K562 (cell line): ENCODE results near the gene GABPB2. TPM values are rescaled to one million over a fixed set of nuclear protein-coding genes. Genes with fewer than 3 reads are reported as not detected.

Experiments used
- ATAC-seq: fragments of 200-7000 bp; cut with Tn5 transposase; 3 replicates; pipeline ENCODE4 v1.9.1; 2020; ENCODE audit warnings: moderate library complexity
- BruUV-seq: library from RNA; stranded (reverse); fragments of 400-500 nt; replicated peaks from 2 replicates; lab custom pipeline; 2021; lab: Mats Ljungman, UMichigan
- CTCF ChIA-PET: fragments of 300-600 bp; formaldehyde crosslinking; extraction: SDS; loops from one replicate; lab custom pipeline; 2021; ENCODE audit warnings: low intra/inter-chr PET ratio; lab: Yijun Ruan, JAX
- POLR2A ChIA-PET: fragments of 300-600, 350-650 bp; sonication (Branson Sonifier 250); formaldehyde crosslinking; extraction: SDS; loops from one replicate; lab custom pipeline; 2021; ENCODE audit warnings: antibody characterized with exemption, inconsistent platforms; lab: Yijun Ruan, JAX
- DNase-seq, 4 experiments: peaks; one replicate each; pipeline versions ENCODE4 v3.0.0 to v3.0.0-alpha.2; 2011 to 2018; ENCODE audit warnings: low spot score in 3 of 4, mixed read lengths in 3 of 4; ENCODE audit errors: extremely low read depth in 1 of 4
- FAIRE-seq: peaks from 2 replicates; lab custom pipeline; 2011; peaks lifted over from hg19 to GRCh38; lab: Jason Lieb, UNC
- H2AFZ ChIP-seq: 2 replicates; pipeline ENCODE4 v1.6.0; 2011; ENCODE audit warnings: low read depth, low read length, control low read depth, inconsistent platforms
- H3K27ac ChIP-seq: fragments of 200-600 bp; 3 replicates; pipeline ENCODE4 v1.8.0; 2011; ENCODE audit warnings: low read depth, mild to moderate bottlenecking, control low read depth, inconsistent platforms, low read length, moderate library complexity, mixed read lengths; ENCODE audit errors: extremely low read depth
- H3K27me3 ChIP-seq, 2 experiments: fragments of 300-600 bp in 1 of 2; 2 replicates in 1 of 2; 3 replicates in 1 of 2; pipeline versions ENCODE4 v1.6.0 to v1.8.0; 2011; ENCODE audit warnings: inconsistent platforms in 2 of 2, low read length in 2 of 2, mild to moderate bottlenecking in 1 of 2, mixed read lengths in 1 of 2, moderate library complexity in 1 of 2; ENCODE audit not compliant: control insufficient read depth in 2 of 2, insufficient read depth in 2 of 2
- H3K36me3 ChIP-seq: fragments of 300-600 bp; 3 replicates; pipeline ENCODE4 v1.8.0; 2011; ENCODE audit warnings: mild to moderate bottlenecking, low read length, inconsistent platforms; ENCODE audit not compliant: control insufficient read depth, insufficient read depth
- H3K4me1 ChIP-seq, 2 experiments: fragments of 200-600 bp in 1 of 2; replicated peaks in 1 of 2; 2 replicates in 1 of 2; 3 replicates in 1 of 2; pipeline versions ENCODE4 v1.5.1 to v1.8.0; 2011; ENCODE audit warnings: inconsistent platforms in 2 of 2, low read length in 2 of 2, mild to moderate bottlenecking in 1 of 2, mixed read lengths in 1 of 2, moderate library complexity in 1 of 2; ENCODE audit not compliant: control insufficient read depth in 2 of 2, insufficient read depth in 2 of 2
- H3K4me2 ChIP-seq: 2 replicates; pipeline ENCODE4 v1.6.1; 2011; ENCODE audit warnings: low read length, control low read depth, inconsistent platforms, mixed read lengths; ENCODE audit not compliant: insufficient read depth
- H3K4me3 ChIP-seq: fragments of 200-600 bp; sonication (generic), shearing (Covaris generic); 2 replicates; pipeline ENCODE4 v1.5.1; 2016; ENCODE audit warnings: control low read depth, inconsistent platforms
- H3K79me2 ChIP-seq: fragments of 200-600 bp; 3 replicates; pipeline ENCODE4 v1.8.0; 2011; ENCODE audit warnings: low read length, inconsistent platforms; ENCODE audit not compliant: control insufficient read depth, insufficient read depth
- H3K9ac ChIP-seq, 2 experiments: 2 replicates each; pipeline versions ENCODE4 v1.6.0 to v1.6.1; 2011; ENCODE audit warnings: low read depth in 2 of 2, low read length in 2 of 2, control low read depth in 1 of 2, inconsistent platforms in 1 of 2, mild to moderate bottlenecking in 1 of 2, mixed read lengths in 1 of 2; ENCODE audit not compliant: insufficient read depth in 1 of 2
- H3K9me1 ChIP-seq: one replicate; pipeline ENCODE4 v1.6.0; 2011; ENCODE audit warnings: inconsistent platforms, mild to moderate bottlenecking, low read length, moderate library complexity; ENCODE audit not compliant: control insufficient read depth, insufficient read depth
- H3K9me3 ChIP-seq: replicated peaks from 2 replicates; pipeline ENCODE4 v1.5.1; 2011; ENCODE audit warnings: low read depth, low read length, inconsistent platforms; ENCODE audit not compliant: control insufficient read depth, insufficient read depth
- H4K20me1 ChIP-seq: replicated peaks from 2 replicates; pipeline ENCODE4 v1.6.1; 2011; ENCODE audit warnings: low read length, inconsistent platforms, mixed read lengths; ENCODE audit not compliant: control insufficient read depth, insufficient read depth
- BRF1 ChIP-seq: IDR thresholded peaks from 3 replicates; pipeline ENCODE4 v1.6.1; 2011; ENCODE audit warnings: borderline replicate concordance, mild to moderate bottlenecking; ENCODE audit not compliant: insufficient read length; ENCODE audit errors: extremely low read depth
- ELF1 ChIP-seq: fragments of 200-800 bp; sonication (Bioruptor generic); IDR thresholded peaks from 2 replicates; pipeline ENCODE4 v1.6.1; 2016; ENCODE audit warnings: missing genetic modification characterization, missing compliant biosample characterization
- GATAD2A ChIP-seq: fragments of 450-650 bp; IDR thresholded peaks from 2 replicates; pipeline ENCODE4 v1.6.1; 2017
- GTF2A2 ChIP-seq: IDR thresholded peaks from 2 replicates; pipeline ENCODE4 v1.6.1; 2016; ENCODE audit warnings: mild to moderate bottlenecking, missing genetic modification characterization, missing compliant biosample characterization
- KDM1A ChIP-seq, 2 experiments: fragments of 450-650 bp; IDR thresholded peaks; 2 replicates each; pipeline ENCODE4 v1.6.1; 2016; ENCODE audit warnings: mild to moderate bottlenecking in 2 of 2
- KDM4B ChIP-seq, 2 experiments: fragments of 450-650 bp in 1 of 2; sonication (generic) in 1 of 2; IDR thresholded peaks; 2 replicates each; pipeline ENCODE4 v1.6.1; 2016 to 2017; ENCODE audit warnings: borderline replicate concordance in 2 of 2, antibody characterized with exemption in 1 of 2, low read depth in 1 of 2, mild to moderate bottlenecking in 1 of 2
- MAFG ChIP-seq: fragments of 450-650 bp; conservative IDR thresholded peaks from 2 replicates; pipeline ENCODE4 v1.6.1; 2016; ENCODE audit warnings: missing genetic modification characterization, missing compliant biosample characterization
- MAFK ChIP-seq: IDR thresholded peaks from 2 replicates; pipeline ENCODE4 v1.6.1; 2011; ENCODE audit warnings: low read length, improper control_type of control experiment
- NCOA6 ChIP-seq: fragments of 450-650 bp; IDR thresholded peaks from 2 replicates; pipeline ENCODE4 v1.6.1; 2017; ENCODE audit warnings: mild to moderate bottlenecking
- PRPF4 ChIP-seq: fragments of 200-400 bp; formaldehyde crosslinking; IDR thresholded peaks from one replicate; pipeline ENCODE4 v1.6.1; 2017; ENCODE audit warnings: low read length, low read depth, mild to moderate bottlenecking; ENCODE audit not compliant: insufficient read depth, poor library complexity, severe bottlenecking
- RBFOX2 ChIP-seq: fragments of 200-400 bp; formaldehyde crosslinking; IDR thresholded peaks from 2 replicates; pipeline ENCODE4 v1.6.1; 2017; ENCODE audit warnings: low read depth, mild to moderate bottlenecking, low read length, moderate library complexity
- SMAD3 ChIP-seq: fragments of 450-650 bp; formaldehyde crosslinking; conservative IDR thresholded peaks from 2 replicates; pipeline ENCODE4 v1.4.0; 2020; ENCODE audit warnings: mild to moderate bottlenecking
- SOX6 ChIP-seq: fragments of 450-650 bp; IDR thresholded peaks from 2 replicates; pipeline ENCODE4 v1.6.1; 2014; ENCODE audit warnings: mild to moderate bottlenecking
- SP1 ChIP-seq: sonication (generic); formaldehyde crosslinking; IDR thresholded peaks from 2 replicates; pipeline ENCODE4 v1.8.1; 2022; ENCODE audit warnings: mild to moderate bottlenecking, missing genetic modification reagents
- TEAD1 ChIP-seq, 2 experiments: fragments of 450-650 bp in 1 of 2; sonication (generic) in 1 of 2; formaldehyde crosslinking; IDR thresholded peaks; 2 replicates each; pipeline versions ENCODE4 v1.4.0 to v1.8.0; 2020 to 2022; ENCODE audit warnings: mild to moderate bottlenecking in 2 of 2, missing genetic modification reagents in 1 of 2
- THAP7 ChIP-seq: fragments of 250-450 bp; sonication (Bioruptor Pico); IDR thresholded peaks from 2 replicates; pipeline ENCODE4 v1.5.0; 2021
- ZBTB12 ChIP-seq: fragments of 250-450 bp; sonication (Bioruptor Pico); IDR thresholded peaks from 2 replicates; pipeline ENCODE4 v1.4.0; 2020
- ZBTB8A ChIP-seq: fragments of 450-650 bp; IDR thresholded peaks from 2 replicates; pipeline ENCODE4 v1.6.1; 2018; ENCODE audit warnings: mild to moderate bottlenecking, moderate library complexity; ENCODE audit not compliant: partially characterized antibody
- ZNF263 ChIP-seq: sonication (generic); formaldehyde crosslinking; IDR thresholded peaks from 2 replicates; pipeline ENCODE4 v1.8.0; 2022; ENCODE audit warnings: mild to moderate bottlenecking, missing genetic modification reagents, borderline replicate concordance
- ZNF354B ChIP-seq: fragments of 250-450 bp; sonication (Bioruptor Pico); IDR thresholded peaks from 2 replicates; pipeline ENCODE4 v1.4.0; 2020
- ZNF408 ChIP-seq: fragments of 250-450 bp; sonication (Bioruptor Pico); IDR thresholded peaks from 2 replicates; pipeline ENCODE4 v1.4.0; 2020; ENCODE audit warnings: low read depth, mild to moderate bottlenecking, moderate library complexity
- ZNF444 ChIP-seq: fragments of 250-450 bp; sonication (Bioruptor Pico); IDR thresholded peaks from 2 replicates; pipeline ENCODE4 v1.4.0; 2020; ENCODE audit warnings: mild to moderate bottlenecking, moderate library complexity
- WGBS: fragments of 100-300 bp; shearing (Covaris generic); methylation state at CpG from one replicate; pipeline ENCODE4 v1.1.6; 2016; ENCODE audit warnings: low coverage, mixed read lengths; ENCODE audit not compliant: insufficient coverage; ENCODE audit errors: missing lambda C conversion rate; 5-methylcytosine and 5-hydroxymethylcytosine counted together
- in situ Hi-C: fragments of 300-500 bp; cut with MboI; formaldehyde crosslinking; loops from 4 replicates; pipeline ENCODE4 v1.15.0; 2018; ENCODE audit warnings: inconsistent platforms, mixed read lengths
- intact Hi-C: fragments of 100-400 bp; cut with micrococcal nuclease; formaldehyde crosslinking; loops from 2 replicates; pipeline ENCODE4 v1.14.2; 2022
- polyA plus RNA-seq, 8 experiments: library from polyadenylated mRNA; depleted of rRNA in 4 of 8; stranded (reverse) in 5 of 8; unstranded in 3 of 8; fragments of >200 nt; fragmentation: Nextera tagmentation in 2 of 8; fragmentation: Illumina TruSeq in 1 of 8; extraction: Ambion mirVana in 2 of 8; extraction: Trizol in 1 of 8; gene quantifications; 2 replicates each; pipeline versions ENCODE4 v1.2.1 to v1.2.3, GENCODE V29; 2011 to 2014; ENCODE audit warnings: inconsistent platforms in 1 of 8, missing spikeins in 1 of 8
- total RNA-seq, 7 experiments: library from RNA; depleted of rRNA in 6 of 7; stranded (reverse); fragments of >200 nt in 6 of 7; fragmentation: Illumina TruSeq in 2 of 7; extraction: Trizol in 2 of 7; gene quantifications; 2 replicates each; pipeline versions ENCODE4 v1.2.1 to v1.2.3, GENCODE V29; 2011 to 2021; ENCODE audit warnings: low replicate concordance in 1 of 7

Gene GABPB2
- total and polyA plus RNA-seq, 9 of the 15 experiments (the other 6 are each of a cell fraction or from before 2014, with no cell fraction given), result 2.2 to 13.3 (median 6.1) TPM

GRCh38 chr1:151047591-151047924, 23.0 kb upstream of the GABPB2 start, which contains the start of gene C1orf56 (continued):
- TF ChIP-seq ELF1, result no peak
- TF ChIP-seq TEAD1 (CRISPR knock-in tag; IDR thresholded peaks at IDR 0.05), result no peak
- TF ChIP-seq GATAD2A, result no peak

GRCh38 chr1:151047925-151048644, 22.5 kb upstream of the GABPB2 start:
- WGBS, result 67% methylated on average over 40 of the region's 48 CpGs
- H3K27ac ChIP-seq, result peak overlapping the region; percentile 52
- CTCF ChIA-PET, result no interaction called here
- no peaks in the 10 kb centered on the region for H4K20me1 ChIP-seq
- H3K36me3 ChIP-seq, result peaks cover 33% of the 10 kb centered on the region
- peaks cover 17% of the 10 kb centered on the region for H3K79me2 ChIP-seq
- H3K4me1 ChIP-seq, result peaks cover 18 to 22% of the 10 kb centered on the region in 2 experiments; a peak in 4 of 5 replicates
- TSS peak; percentile 84 for BruUV-seq
- peak in 2 of 4 experiments; percentile 45 to 67 for DNase-seq
- POLR2A ChIA-PET, result interaction anchor here (1.0 to 3.6 kb wide), 6 partner anchors 8 to 206 kb away, joined by 3 to 36 read pairs (median 6); partner anchors contain the start of genes BNIPL, CDC42SE1, MLLT11 and PSMD4
- H2AFZ ChIP-seq, result peak overlapping the region; percentile 68
- ATAC-seq, result peak; percentile 74
- no peaks in the 10 kb centered on the region for H3K9me3 ChIP-seq
- peak overlapping the region; percentile 39 for H3K4me3 ChIP-seq
- H3K4me2 ChIP-seq, result peak overlapping the region; percentile 64
- FAIRE-seq, result no peak
- intact Hi-C loops (no loop called here), in situ Hi-C loops (no loop called here)
- H3K27me3 ChIP-seq, result no peaks in the 10 kb centered on the region
- H3K9me1 ChIP-seq, result no peaks in the 10 kb centered on the region
- peak overlapping the region; percentile 54 to 90; a peak in 3 of 4 replicates for H3K9ac ChIP-seq
- TF ChIP-seq SOX6 (no peak), ZBTB8A (no peak), THAP7 (CRISPR knock-in tag) (peak; percentile 64; the same call in 1 of the 2 replicates), NCOA6 (no peak), MAFK (no peak), SMAD3 (CRISPR knock-in tag) (no peak), GTF2A2 (tag) (no peak), ZNF263 (CRISPR knock-in tag) (no peak), KDM4B (IDR thresholded peaks at IDR 0.05; ENCODE audit: borderline replicate concordance in 2 of 2, low read depth in 1 of 2) (no peak), ZNF444 (CRISPR knock-in tag) (no peak), SP1 (CRISPR knock-in tag) (no peak), ZNF408 (no peak), ZNF354B (no peak), RBFOX2 (peak; percentile 58), PRPF4 (no peak), KDM1A (IDR thresholded peaks at IDR 0.05) (no peak), MAFG (tag) (no peak), BRF1 (no peak), ZBTB12 (CRISPR knock-in tag) (no peak)
